A673 (cell line): ENCODE measurements around the gene TMEM239. TPM values are rescaled to one million over a fixed set of nuclear protein-coding genes. Genes with fewer than 3 reads are reported as not detected.

ENCODE experiments used
- BruUV-seq: library from RNA; stranded (reverse); fragments of 400-500 nt; replicated peaks from 2 replicates; lab custom pipeline; 2021; lab: Mats Ljungman, UMichigan
- CTCF ChIA-PET: fragments of 300-600 bp; sonication (Branson Sonifier 250); formaldehyde crosslinking; loops from one replicate; lab custom pipeline; 2022; ENCODE audit warnings: antibody characterized with exemption; lab: Charles Lee
- POLR2A ChIA-PET: fragments of 300-600 bp; sonication (Branson Sonifier 250); formaldehyde crosslinking; loops from one replicate; lab custom pipeline; 2022; ENCODE audit warnings: antibody characterized with exemption; ENCODE audit not compliant: low non-redundant PET; lab: Charles Lee
- DNase-seq: peaks from one replicate; pipeline ENCODE4 v3.0.0-alpha.2; 2015; ENCODE audit warnings: low spot score
- H3K27ac ChIP-seq: fragments of 200-600 bp; sonication (generic); 2 replicates; pipeline ENCODE4 v1.5.1; 2016; ENCODE audit warnings: mixed run types, low read depth, mild to moderate bottlenecking, mixed read lengths, antibody characterized with exemption, low read length; ENCODE audit not compliant: poor library complexity, severe bottlenecking
- H3K27me3 ChIP-seq: fragments of 200-600 bp; sonication (generic); replicated peaks from 2 replicates; pipeline ENCODE4 v1.6.1; 2017; ENCODE audit warnings: mixed run types, low read depth, mild to moderate bottlenecking, mixed read lengths, antibody characterized with exemption, low read length; ENCODE audit not compliant: insufficient read depth, poor library complexity
- H3K36me3 ChIP-seq: fragments of 200-600 bp; sonication (generic); 2 replicates; pipeline ENCODE4 v1.6.1; 2016; ENCODE audit warnings: mixed run types, mild to moderate bottlenecking, mixed read lengths, antibody characterized with exemption, low read length; ENCODE audit not compliant: insufficient read depth, poor library complexity, severe bottlenecking
- H3K4me1 ChIP-seq: fragments of 200-600 bp; sonication (generic); 2 replicates; pipeline ENCODE4 v1.6.1; 2017; ENCODE audit warnings: mixed run types, mild to moderate bottlenecking, mixed read lengths, antibody characterized with exemption, low read length; ENCODE audit not compliant: insufficient read depth, poor library complexity, severe bottlenecking
- H3K4me3 ChIP-seq: fragments of 200-600 bp; sonication (generic); 2 replicates; pipeline ENCODE4 v1.5.1; 2016; ENCODE audit warnings: low read depth, mixed run types, mild to moderate bottlenecking, mixed read lengths, low read length; ENCODE audit not compliant: poor library complexity, severe bottlenecking
- H3K9me3 ChIP-seq: fragments of 200-600 bp; sonication (generic); 2 replicates; pipeline ENCODE4 v1.6.1; 2016; ENCODE audit warnings: mixed run types, low read depth, mild to moderate bottlenecking, mixed read lengths, antibody characterized with exemption, low read length; ENCODE audit not compliant: poor library complexity, severe bottlenecking
- EZH2 ChIP-seq: fragments of 200-600 bp; sonication (generic); IDR thresholded peaks from 2 replicates; pipeline ENCODE4 v1.6.1; 2017; ENCODE audit warnings: borderline replicate concordance, low read depth, mild to moderate bottlenecking, mixed read lengths, antibody characterized with exemption, low read length; ENCODE audit not compliant: poor library complexity, severe bottlenecking
- intact Hi-C: fragments of 100-400 bp; cut with micrococcal nuclease; formaldehyde crosslinking; loops from one replicate; pipeline ENCODE4 v1.10.0; 2022; ENCODE audit not compliant: unreplicated experiment
- total RNA-seq: library from RNA; stranded (reverse); gene quantifications from 2 replicates; pipeline ENCODE4 v1.2.3, GENCODE V29; 2021
- TF ChIP-seq, protein P1 (sequence below): fragments of 300-800, 200-600 bp; sonication (generic); conservative IDR thresholded peaks from 2 replicates; pipeline ENCODE4 v1.5.1; 2017; ENCODE audit warnings: low read depth, mild to moderate bottlenecking, antibody characterized with exemption, low read length, moderate library complexity, mixed read lengths

Gene TMEM239
- total RNA-seq, 1 experiment from 2014 or later = not detected

DNA sequence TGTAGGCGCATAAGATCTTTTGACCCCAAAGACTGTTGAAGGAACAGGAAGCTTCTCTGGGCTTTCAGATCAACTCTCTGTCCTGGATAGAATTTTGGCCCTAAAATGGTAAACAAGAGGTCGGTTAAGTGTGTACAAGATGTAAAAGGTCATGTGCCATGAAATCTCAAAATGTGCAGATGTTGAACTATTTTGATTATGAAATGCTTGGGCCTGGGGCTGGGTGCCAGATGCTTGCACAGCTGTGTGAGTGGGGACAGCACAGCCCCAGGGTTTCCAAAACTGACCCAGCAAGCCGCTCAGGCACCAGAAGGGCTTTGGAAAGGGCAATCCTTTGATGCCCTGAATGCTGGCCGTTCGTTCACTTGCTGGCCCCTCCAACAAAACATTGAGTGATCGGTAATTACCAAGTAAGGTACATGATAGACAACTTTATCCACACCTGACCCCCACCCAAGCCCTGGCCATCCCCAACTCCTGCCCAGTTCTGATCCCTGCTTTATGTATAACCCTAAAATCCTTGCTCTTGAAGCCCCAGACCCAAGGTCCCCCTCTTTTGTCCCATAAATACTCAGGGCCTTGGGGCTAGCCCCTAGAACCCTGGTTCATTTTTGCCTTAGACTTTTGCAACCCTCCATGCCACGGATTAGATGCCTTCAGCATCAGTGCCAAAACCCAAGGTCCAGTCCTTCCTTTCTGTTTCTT lies 1.9 kb downstream of the TMEM239 start:
- ChIA-PET POLR2A (no interaction called here), CTCF (no interaction called here)
- no peak overlapping the region for H3K4me3 ChIP-seq

DNA sequence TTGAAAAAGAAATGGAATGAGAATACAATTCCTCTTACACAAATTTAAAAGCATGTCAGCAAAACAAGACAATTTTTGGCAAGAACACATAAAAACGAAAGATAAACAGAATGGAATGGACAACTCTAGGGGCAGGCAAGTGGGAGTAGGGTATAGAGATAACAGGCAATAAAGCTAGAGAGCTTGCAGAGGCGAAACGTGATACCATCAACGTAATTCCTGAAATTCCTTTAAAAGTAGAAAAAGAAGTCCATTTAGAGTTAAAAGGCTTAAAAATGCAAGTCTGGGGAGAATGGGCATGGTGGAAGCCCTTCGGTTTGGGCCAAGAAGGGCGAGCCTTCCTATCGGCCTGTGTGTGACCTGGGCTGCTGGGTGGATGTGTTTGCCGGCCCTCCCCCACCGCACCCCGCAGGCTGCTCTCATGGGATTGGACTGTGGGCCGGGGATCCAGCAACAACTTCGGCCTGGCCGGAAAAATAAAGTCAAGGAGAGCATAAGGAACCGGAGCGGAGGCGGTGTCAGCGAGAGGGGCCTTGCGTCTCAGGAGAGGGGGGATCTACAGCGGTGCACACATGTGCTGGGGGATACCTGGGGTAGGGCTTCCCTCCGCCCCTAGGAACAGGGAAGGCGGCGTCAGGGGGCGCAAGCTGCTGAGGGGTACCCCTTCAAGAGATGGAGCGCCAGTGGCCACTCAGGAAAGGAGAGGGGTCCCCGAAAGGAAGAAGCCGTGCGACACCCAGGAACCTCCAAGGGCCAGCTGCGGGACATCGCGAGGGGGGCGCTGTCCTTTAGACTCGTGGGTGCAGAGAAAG lies 4.1 kb downstream of the TMEM239 start:
- no peak for TF ChIP-seq EZH2
- TF ChIP-seq, protein P1, sequence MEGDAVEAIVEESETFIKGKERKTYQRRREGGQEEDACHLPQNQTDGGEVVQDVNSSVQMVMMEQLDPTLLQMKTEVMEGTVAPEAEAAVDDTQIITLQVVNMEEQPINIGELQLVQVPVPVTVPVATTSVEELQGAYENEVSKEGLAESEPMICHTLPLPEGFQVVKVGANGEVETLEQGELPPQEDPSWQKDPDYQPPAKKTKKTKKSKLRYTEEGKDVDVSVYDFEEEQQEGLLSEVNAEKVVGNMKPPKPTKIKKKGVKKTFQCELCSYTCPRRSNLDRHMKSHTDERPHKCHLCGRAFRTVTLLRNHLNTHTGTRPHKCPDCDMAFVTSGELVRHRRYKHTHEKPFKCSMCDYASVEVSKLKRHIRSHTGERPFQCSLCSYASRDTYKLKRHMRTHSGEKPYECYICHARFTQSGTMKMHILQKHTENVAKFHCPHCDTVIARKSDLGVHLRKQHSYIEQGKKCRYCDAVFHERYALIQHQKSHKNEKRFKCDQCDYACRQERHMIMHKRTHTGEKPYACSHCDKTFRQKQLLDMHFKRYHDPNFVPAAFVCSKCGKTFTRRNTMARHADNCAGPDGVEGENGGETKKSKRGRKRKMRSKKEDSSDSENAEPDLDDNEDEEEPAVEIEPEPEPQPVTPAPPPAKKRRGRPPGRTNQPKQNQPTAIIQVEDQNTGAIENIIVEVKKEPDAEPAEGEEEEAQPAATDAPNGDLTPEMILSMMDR = no peak
- DNase-seq = no peak
- no peak overlapping the region for H3K27ac ChIP-seq
- no peaks in the 10 kb centered on the region for H3K9me3 ChIP-seq
- no TSS peak for BruUV-seq
- intact Hi-C loops = no loop called here
- no peak overlapping the region for H3K4me3 ChIP-seq
- no peaks in the 10 kb centered on the region for H3K27me3 ChIP-seq
- H3K36me3 ChIP-seq = no peaks in the 10 kb centered on the region
- H3K4me1 ChIP-seq = peaks cover 6% of the 10 kb centered on the region
- ChIA-PET CTCF (no interaction called here), POLR2A (no interaction called here)

More for the DNA sequence above, 1.9 kb downstream of the TMEM239 start:
- no peaks in the 10 kb centered on the region for H3K9me3 ChIP-seq
- no peak overlapping the region for H3K27ac ChIP-seq
- no peaks in the 10 kb centered on the region for H3K27me3 ChIP-seq
- DNase-seq = no peak
- BruUV-seq = no TSS peak
- peaks cover 21% of the 10 kb centered on the region for H3K4me1 ChIP-seq
- intact Hi-C loops = no loop called here
- TF ChIP-seq, protein P1 = no peak
- TF ChIP-seq EZH2 = no peak
- no peaks in the 10 kb centered on the region for H3K36me3 ChIP-seq

DNA sequence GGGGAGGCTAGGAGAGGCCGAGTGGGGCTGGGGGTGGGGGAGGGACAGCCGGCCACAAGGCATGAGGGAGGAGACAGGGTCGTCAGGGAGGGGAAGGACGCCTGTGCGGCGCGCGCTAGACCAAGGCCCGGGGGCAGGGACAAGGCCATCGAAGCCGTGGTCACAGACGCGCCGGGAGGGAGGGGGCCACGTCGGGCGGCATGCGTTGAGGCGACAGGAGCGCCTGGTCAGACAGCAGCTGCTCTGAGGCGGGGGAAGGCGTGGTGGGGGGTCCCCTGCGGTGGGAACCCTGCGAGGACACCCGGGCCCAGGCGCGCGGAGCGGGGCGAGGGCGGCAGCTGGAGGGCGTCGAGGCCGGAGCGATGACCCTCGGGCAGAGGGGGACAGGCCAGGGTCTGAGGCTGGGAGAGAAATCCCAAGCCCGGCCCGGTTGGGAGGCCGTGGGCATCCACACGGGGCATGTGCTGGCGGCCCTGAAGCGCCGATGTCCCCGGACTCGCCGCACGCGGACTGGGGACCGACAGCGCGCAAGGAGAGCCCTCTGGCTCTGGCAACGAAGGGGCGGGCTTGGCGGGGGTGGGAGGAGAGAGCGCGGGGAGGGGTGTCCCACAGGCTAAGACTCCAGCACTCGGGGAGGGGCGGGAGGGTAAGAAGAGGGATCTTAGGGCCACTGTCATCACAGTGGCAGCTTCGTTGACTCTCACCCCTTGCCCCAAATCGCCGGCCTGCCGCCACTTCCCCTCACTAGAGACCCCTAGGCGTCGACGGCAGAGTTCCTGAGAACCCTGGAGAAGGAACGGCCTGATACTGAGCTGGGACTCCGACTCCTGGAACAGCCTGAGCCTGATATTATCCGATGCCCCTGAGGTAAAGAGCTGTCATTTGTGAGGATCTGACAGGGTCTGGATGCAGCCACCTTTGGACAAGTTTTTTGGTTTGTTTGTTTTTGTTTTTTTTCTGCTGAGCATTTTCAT lies 5.0 kb downstream of the TMEM239 start:
- BruUV-seq = no TSS peak
- H3K4me3 ChIP-seq = no peak overlapping the region
- DNase-seq = no peak
- peaks cover 4% of the 10 kb centered on the region for H3K4me1 ChIP-seq
- TF ChIP-seq, protein P1 = no peak
- TF ChIP-seq EZH2 = no peak
- intact Hi-C loops = no loop called here
- CTCF ChIA-PET = interaction anchor here (0.6 kb wide), 1 partner anchor 10 kb away, joined by 3 read pairs; no protein-coding TSS in a partner anchor
- no peaks in the 10 kb centered on the region for H3K36me3 ChIP-seq
- no peak overlapping the region for H3K27ac ChIP-seq
- H3K9me3 ChIP-seq = no peaks in the 10 kb centered on the region
- POLR2A ChIA-PET = no interaction called here
- H3K27me3 ChIP-seq = no peaks in the 10 kb centered on the region
